Transverse colon (tissue), 4 donors: ENCODE results near the gene LRRC9.

Source experiments
- EP300 ChIP-seq: sonication (generic); formaldehyde crosslinking; IDR thresholded peaks from one replicate; pipeline ENCODE4 v1.6.1; 2017; ENCODE audit warnings: antibody characterized with exemption, low read depth
- POLR2A ChIP-seq: fragments of 450-650 bp; IDR thresholded peaks from one replicate; pipeline ENCODE4 v1.6.1; 2016; ENCODE audit warnings: antibody characterized with exemption, mild to moderate bottlenecking, moderate library complexity
- POLR2AphosphoS5 ChIP-seq, 3 donors: sonication (generic); formaldehyde crosslinking; IDR thresholded peaks; one replicate each; pipeline ENCODE4 v1.6.1; 2016; ENCODE audit warnings: antibody characterized with exemption in 3 of 3
- TF ChIP-seq, protein P1 (sequence below), 5 experiments: fragments of 200-600 bp in 3 of 5; fragments of 450-650 bp in 2 of 5; sonication (generic) in 3 of 5; IDR thresholded peaks; 1 replicate in 2 of 5; 2 replicates in 3 of 5; pipeline ENCODE4 v1.5.1; 2016 to 2017; ENCODE audit warnings: antibody characterized with exemption in 5 of 5, inconsistent platforms in 3 of 5, mild to moderate bottlenecking in 2 of 5, moderate library complexity in 1 of 5

DNA sequence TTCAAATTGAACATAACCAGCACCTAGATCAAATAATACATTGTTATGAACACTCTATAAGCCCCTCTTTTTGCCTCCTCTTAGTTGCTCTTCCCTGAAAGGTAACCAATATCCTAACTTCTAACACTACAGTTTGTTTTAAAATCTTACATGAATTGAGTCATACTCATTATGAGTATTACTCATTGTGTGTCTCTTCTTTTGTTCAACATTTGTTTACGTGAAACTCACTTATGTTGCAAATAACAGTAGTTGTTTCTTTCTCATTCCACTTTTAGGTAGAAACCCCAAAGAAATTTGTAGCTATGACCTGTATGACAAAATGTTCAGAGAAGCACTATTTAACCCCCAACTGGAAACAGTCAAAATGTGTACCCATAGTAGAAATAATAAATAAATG lies 6.6 kb downstream of the LRRC9 start:
- TF ChIP-seq, protein P1, sequence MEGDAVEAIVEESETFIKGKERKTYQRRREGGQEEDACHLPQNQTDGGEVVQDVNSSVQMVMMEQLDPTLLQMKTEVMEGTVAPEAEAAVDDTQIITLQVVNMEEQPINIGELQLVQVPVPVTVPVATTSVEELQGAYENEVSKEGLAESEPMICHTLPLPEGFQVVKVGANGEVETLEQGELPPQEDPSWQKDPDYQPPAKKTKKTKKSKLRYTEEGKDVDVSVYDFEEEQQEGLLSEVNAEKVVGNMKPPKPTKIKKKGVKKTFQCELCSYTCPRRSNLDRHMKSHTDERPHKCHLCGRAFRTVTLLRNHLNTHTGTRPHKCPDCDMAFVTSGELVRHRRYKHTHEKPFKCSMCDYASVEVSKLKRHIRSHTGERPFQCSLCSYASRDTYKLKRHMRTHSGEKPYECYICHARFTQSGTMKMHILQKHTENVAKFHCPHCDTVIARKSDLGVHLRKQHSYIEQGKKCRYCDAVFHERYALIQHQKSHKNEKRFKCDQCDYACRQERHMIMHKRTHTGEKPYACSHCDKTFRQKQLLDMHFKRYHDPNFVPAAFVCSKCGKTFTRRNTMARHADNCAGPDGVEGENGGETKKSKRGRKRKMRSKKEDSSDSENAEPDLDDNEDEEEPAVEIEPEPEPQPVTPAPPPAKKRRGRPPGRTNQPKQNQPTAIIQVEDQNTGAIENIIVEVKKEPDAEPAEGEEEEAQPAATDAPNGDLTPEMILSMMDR (IDR thresholded peaks at IDR 0.05) = no peak
- no peak for TF ChIP-seq POLR2A
- TF ChIP-seq EP300 = no peak
- TF ChIP-seq POLR2AphosphoS5 (IDR thresholded peaks at IDR 0.05) = no peak
